ENCODE measurements around the gene P2RY12. TPM values are rescaled to one million over a fixed set of nuclear protein-coding genes. Genes with fewer than 3 reads are reported as not detected.

The P2RY12 gene
- total and polyA plus RNA-seq, 2 of the 8 experiments (the other 6 are each of a cell fraction or from before 2014, with no cell fraction given) = not detected

GRCh38 chr3:151330379-151330778, 54.2 kb downstream of the P2RY12 start (continued):
- TF ChIP-seq CHD1 (IDR thresholded peaks at IDR 0.05; ENCODE audit: low read depth, low read length) (no peak), CEBPB (IDR thresholded peaks at IDR 0.05; ENCODE audit: low read depth, low read length) (no peak), RBBP5 (IDR thresholded peaks at IDR 0.05; ENCODE audit: borderline replicate concordance, low read depth, low read length) (no peak)

All from H1 (cell line).